Mesendoderm (in vitro differentiated cells): ENCODE results near the gene TTC24.

Experiments used
- DNase-seq: peaks from one replicate; pipeline ENCODE4 v3.0.0; 2013
- H2AK5ac ChIP-seq: 2 replicates; pipeline ENCODE4 v1.6.1; 2013; ENCODE audit warnings: low read length, inconsistent platforms
- H2BK120ac ChIP-seq: 2 replicates; pipeline ENCODE4 v1.6.1; 2013; ENCODE audit warnings: low read depth, mild to moderate bottlenecking, low read length, moderate library complexity, mixed read lengths
- H2BK15ac ChIP-seq: replicated peaks from 2 replicates; pipeline ENCODE4 v1.6.1; 2013; ENCODE audit warnings: low read depth, mild to moderate bottlenecking, moderate library complexity
- H2BK5ac ChIP-seq: 2 replicates; pipeline ENCODE4 v1.6.1; 2013; ENCODE audit warnings: low read length, inconsistent platforms
- H3K18ac ChIP-seq: 2 replicates; pipeline ENCODE4 v1.6.1; 2013; ENCODE audit warnings: mild to moderate bottlenecking, low read length, mixed read lengths
- H3K23ac ChIP-seq: one replicate; pipeline ENCODE4 v1.6.1; 2013; ENCODE audit warnings: low read length
- H3K27ac ChIP-seq: 2 replicates; pipeline ENCODE4 v1.5.1; 2013; ENCODE audit warnings: low read depth, mild to moderate bottlenecking, inconsistent platforms, low read length, moderate library complexity
- H3K27me3 ChIP-seq: 2 replicates; pipeline ENCODE4 v1.6.1; 2013; ENCODE audit warnings: low read length, control low read depth, mild to moderate bottlenecking, inconsistent platforms; ENCODE audit not compliant: insufficient read depth, poor library complexity
- H3K36me3 ChIP-seq: 2 replicates; pipeline ENCODE4 v1.6.1; 2013; ENCODE audit warnings: low read length, inconsistent platforms; ENCODE audit not compliant: control insufficient read depth, insufficient read depth
- H3K4ac ChIP-seq: one replicate; pipeline ENCODE4 v1.6.1; 2013; ENCODE audit warnings: low read depth, mild to moderate bottlenecking, low read length, moderate library complexity
- H3K4me1 ChIP-seq: 2 replicates; pipeline ENCODE4 v1.6.1; 2013; ENCODE audit warnings: low read depth, low read length, inconsistent platforms; ENCODE audit not compliant: control insufficient read depth
- H3K4me2 ChIP-seq: 2 replicates; pipeline ENCODE4 v1.6.1; 2013; ENCODE audit warnings: low read length
- H3K4me3 ChIP-seq: 2 replicates; pipeline ENCODE4 v1.5.1; 2013; ENCODE audit warnings: mild to moderate bottlenecking, low read length
- H3K56ac ChIP-seq: one replicate; pipeline ENCODE4 v1.6.1; 2013; ENCODE audit warnings: low read length
- H3K79me1 ChIP-seq: 2 replicates; pipeline ENCODE4 v1.6.1; 2013; ENCODE audit warnings: low read length, inconsistent platforms
- H3K79me2 ChIP-seq: 2 replicates; pipeline ENCODE4 v1.6.1; 2013; ENCODE audit warnings: mild to moderate bottlenecking, low read length; ENCODE audit not compliant: control insufficient read depth, insufficient read depth
- H3K9ac ChIP-seq: 2 replicates; pipeline ENCODE4 v1.6.1; 2013; ENCODE audit warnings: low read length, inconsistent platforms
- H4K5ac ChIP-seq: one replicate; pipeline ENCODE4 v1.6.1; 2013; ENCODE audit warnings: low read length
- H4K8ac ChIP-seq: one replicate; pipeline ENCODE4 v1.6.1; 2013; ENCODE audit warnings: low read depth, mild to moderate bottlenecking, control low read depth, low read length, moderate library complexity
- WGBS: extraction: QIAGEN DNeasy Blood & Tissue Kit; methylation state at CpG from one replicate; pipeline ENCODE4 v1.1.7; 2013; ENCODE audit warnings: low lambda C conversion rate, missing lambda C conversion rate; ENCODE audit not compliant: insufficient coverage; ENCODE audit errors: extremely low coverage; 5-methylcytosine and 5-hydroxymethylcytosine counted together

The TTC24 gene

GRCh38 chr1:156572663-156573018 lies 6.9 kb upstream of the TTC24 start:
- Histone ChIP-seq H2AK5ac (no peak overlapping the region), H3K4me1 (peaks cover 4% of the 10 kb centered on the region), H3K79me2 (peaks cover 4% of the 10 kb centered on the region), H3K27me3 (no peaks in the 10 kb centered on the region), H2BK15ac (no peak overlapping the region), H3K27ac (no peak overlapping the region), H3K4me2 (no peak overlapping the region), H3K4ac (no peak overlapping the region), H2BK5ac (no peak overlapping the region), H3K18ac (no peak overlapping the region), H3K4me3 (no peak overlapping the region), H3K56ac (no peak overlapping the region), H2BK120ac (no peak overlapping the region), H3K23ac (no peak overlapping the region), H4K5ac (no peak overlapping the region), H4K8ac (no peak overlapping the region), H3K9ac (no peak overlapping the region), H3K36me3 (no peaks in the 10 kb centered on the region), H3K79me1 (peaks cover 5% of the 10 kb centered on the region)
- no peak for DNase-seq
- WGBS = no CpG with 5 or more reads among the region's 10 CpGs

- H3K79me1 ChIP-seq = peaks cover 5% of the 10 kb centered on the region
- H3K9ac ChIP-seq = no peak overlapping the region
- H4K8ac ChIP-seq = no peak overlapping the region
- no peak overlapping the region for H2AK5ac ChIP-seq
- H3K56ac ChIP-seq = no peak overlapping the region
- no peak overlapping the region for H3K4me3 ChIP-seq
- peaks cover 4% of the 10 kb centered on the region for H3K79me2 ChIP-seq
- no peak overlapping the region for H3K4ac ChIP-seq
- H3K27ac ChIP-seq = no peak overlapping the region
- no peaks in the 10 kb centered on the region for H3K36me3 ChIP-seq
- no peak overlapping the region for H4K5ac ChIP-seq
- H3K23ac ChIP-seq = no peak overlapping the region
- DNase-seq = no peak
- no CpG with 5 or more reads among the region's 2 CpGs for WGBS
- H3K4me2 ChIP-seq = no peak overlapping the region
- no peak overlapping the region for H2BK120ac ChIP-seq
- no peak overlapping the region for H2BK5ac ChIP-seq
- H2BK15ac ChIP-seq = no peak overlapping the region
- H3K18ac ChIP-seq = no peak overlapping the region
- peaks cover 4% of the 10 kb centered on the region for H3K4me1 ChIP-seq
- H3K27me3 ChIP-seq = no peaks in the 10 kb centered on the region
Measured at GRCh38 chr1:156574039-156574633, 5.4 kb upstream of the TTC24 start.

GRCh38 chr1:156577550-156577949 lies 2.0 kb upstream of the TTC24 start:
- Histone ChIP-seq H3K56ac (no peak overlapping the region), H3K4me1 (no peaks in the 10 kb centered on the region), H4K5ac (no peak overlapping the region), H3K79me2 (no peaks in the 10 kb centered on the region), H3K79me1 (no peaks in the 10 kb centered on the region), H3K4ac (no peak overlapping the region), H4K8ac (no peak overlapping the region), H2BK15ac (no peak overlapping the region), H3K36me3 (no peaks in the 10 kb centered on the region), H3K9ac (no peak overlapping the region), H3K23ac (no peak overlapping the region), H3K4me3 (no peak overlapping the region), H2AK5ac (no peak overlapping the region), H2BK120ac (no peak overlapping the region), H3K27ac (no peak overlapping the region), H3K4me2 (no peak overlapping the region), H3K18ac (no peak overlapping the region), H3K27me3 (no peaks in the 10 kb centered on the region), H2BK5ac (no peak overlapping the region)
- no peak for DNase-seq
- no CpG with 5 or more reads among the region's 3 CpGs for WGBS

- H3K4me2 ChIP-seq = no peak overlapping the region
- H2BK5ac ChIP-seq = no peak overlapping the region
- H3K27me3 ChIP-seq = no peaks in the 10 kb centered on the region
- no peak overlapping the region for H2BK120ac ChIP-seq
- H3K56ac ChIP-seq = no peak overlapping the region
- H3K4ac ChIP-seq = no peak overlapping the region
- no peak overlapping the region for H2BK15ac ChIP-seq
- no peak overlapping the region for H3K23ac ChIP-seq
- no peak overlapping the region for H3K18ac ChIP-seq
- no CpG with 5 or more reads among the region's 7 CpGs for WGBS
- no peak for DNase-seq
- H4K8ac ChIP-seq = no peak overlapping the region
- no peak overlapping the region for H3K4me3 ChIP-seq
- H3K79me2 ChIP-seq = no peaks in the 10 kb centered on the region
- H3K79me1 ChIP-seq = no peaks in the 10 kb centered on the region
- H2AK5ac ChIP-seq = no peak overlapping the region
- no peak overlapping the region for H3K9ac ChIP-seq
- no peaks in the 10 kb centered on the region for H3K4me1 ChIP-seq
- H3K36me3 ChIP-seq = no peaks in the 10 kb centered on the region
- no peak overlapping the region for H4K5ac ChIP-seq
- no peak overlapping the region for H3K27ac ChIP-seq
Measured at GRCh38 chr1:156578055-156578454, 1.5 kb upstream of the TTC24 start.

GRCh38 chr1:156581661-156582387 lies 2.3 kb downstream of the TTC24 start:
- no peak for DNase-seq
- H3K27ac ChIP-seq = no peak overlapping the region

More at GRCh38 chr1:156581661-156582387, 2.3 kb downstream of the TTC24 start:
- Histone ChIP-seq H3K23ac (no peak overlapping the region), H2BK15ac (no peak overlapping the region), H2AK5ac (no peak overlapping the region), H2BK120ac (no peak overlapping the region), H3K36me3 (no peaks in the 10 kb centered on the region), H3K9ac (no peak overlapping the region), H4K8ac (no peak overlapping the region), H3K4me3 (no peak overlapping the region), H3K4me2 (no peak overlapping the region), H3K4ac (no peak overlapping the region), H3K4me1 (peaks cover 1% of the 10 kb centered on the region), H4K5ac (no peak overlapping the region), H3K27me3 (no peaks in the 10 kb centered on the region), H3K79me1 (no peaks in the 10 kb centered on the region), H3K79me2 (no peaks in the 10 kb centered on the region), H3K56ac (no peak overlapping the region), H2BK5ac (no peak overlapping the region), H3K18ac (no peak overlapping the region)
- WGBS = no CpG with 5 or more reads among the region's 21 CpGs
